Measurements from ENCODE around the gene TMEM253. TPM values are rescaled to one million over a fixed set of nuclear protein-coding genes. Genes with fewer than 3 reads are reported as not detected.

TMEM253 gene
- polyA plus RNA-seq, 1 of the 3 experiments (the other 2 are of a cell fraction): 0.82 TPM

DNA sequence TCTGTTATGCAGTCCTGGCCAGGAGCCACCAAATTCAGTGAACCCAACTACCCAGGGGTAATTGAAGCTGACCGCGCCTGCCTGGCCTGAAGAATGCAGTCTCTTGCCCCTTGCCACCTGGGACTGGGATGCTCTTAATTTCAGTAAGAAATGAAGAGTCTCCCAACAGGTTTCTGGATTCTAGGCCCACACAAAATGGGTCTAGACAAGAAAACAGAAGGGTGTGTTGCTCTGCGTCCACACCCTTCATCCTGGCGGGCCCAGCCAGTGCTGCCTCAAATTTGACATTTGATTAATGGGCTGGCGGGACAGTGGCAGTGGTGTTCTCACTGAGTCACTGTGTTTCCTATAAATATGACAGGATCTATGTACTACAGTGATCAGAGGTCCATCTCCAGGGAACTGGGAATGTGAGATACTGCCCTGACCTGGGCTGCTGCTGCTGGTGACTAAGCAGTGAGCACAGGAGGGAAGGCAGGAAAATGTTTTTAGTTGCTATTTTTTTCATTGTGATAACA is 6.5 kb downstream of the TMEM253 start (continued):
- TF ChIP-seq, protein P1, sequence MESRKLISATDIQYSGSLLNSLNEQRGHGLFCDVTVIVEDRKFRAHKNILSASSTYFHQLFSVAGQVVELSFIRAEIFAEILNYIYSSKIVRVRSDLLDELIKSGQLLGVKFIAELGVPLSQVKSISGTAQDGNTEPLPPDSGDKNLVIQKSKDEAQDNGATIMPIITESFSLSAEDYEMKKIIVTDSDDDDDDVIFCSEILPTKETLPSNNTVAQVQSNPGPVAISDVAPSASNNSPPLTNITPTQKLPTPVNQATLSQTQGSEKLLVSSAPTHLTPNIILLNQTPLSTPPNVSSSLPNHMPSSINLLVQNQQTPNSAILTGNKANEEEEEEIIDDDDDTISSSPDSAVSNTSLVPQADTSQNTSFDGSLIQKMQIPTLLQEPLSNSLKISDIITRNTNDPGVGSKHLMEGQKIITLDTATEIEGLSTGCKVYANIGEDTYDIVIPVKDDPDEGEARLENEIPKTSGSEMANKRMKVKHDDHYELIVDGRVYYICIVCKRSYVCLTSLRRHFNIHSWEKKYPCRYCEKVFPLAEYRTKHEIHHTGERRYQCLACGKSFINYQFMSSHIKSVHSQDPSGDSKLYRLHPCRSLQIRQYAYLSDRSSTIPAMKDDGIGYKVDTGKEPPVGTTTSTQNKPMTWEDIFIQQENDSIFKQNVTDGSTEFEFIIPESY (IDR thresholded peaks at IDR 0.05; ENCODE audit: borderline replicate concordance, low read depth): no peak
- TF ChIP-seq FOXJ3 (CRISPR knock-in tag; IDR thresholded peaks at IDR 0.05): no peak
- TF ChIP-seq, protein P2, sequence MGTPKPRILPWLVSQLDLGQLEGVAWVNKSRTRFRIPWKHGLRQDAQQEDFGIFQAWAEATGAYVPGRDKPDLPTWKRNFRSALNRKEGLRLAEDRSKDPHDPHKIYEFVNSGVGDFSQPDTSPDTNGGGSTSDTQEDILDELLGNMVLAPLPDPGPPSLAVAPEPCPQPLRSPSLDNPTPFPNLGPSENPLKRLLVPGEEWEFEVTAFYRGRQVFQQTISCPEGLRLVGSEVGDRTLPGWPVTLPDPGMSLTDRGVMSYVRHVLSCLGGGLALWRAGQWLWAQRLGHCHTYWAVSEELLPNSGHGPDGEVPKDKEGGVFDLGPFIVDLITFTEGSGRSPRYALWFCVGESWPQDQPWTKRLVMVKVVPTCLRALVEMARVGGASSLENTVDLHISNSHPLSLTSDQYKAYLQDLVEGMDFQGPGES (IDR thresholded peaks at IDR 0.05; ENCODE audit: low read depth, low read length): no peak
- TF ChIP-seq TEAD4 (IDR thresholded peaks at IDR 0.05; ENCODE audit: borderline replicate concordance, insufficient read depth): no peak
- TF ChIP-seq RCOR1 (IDR thresholded peaks at IDR 0.05; ENCODE audit: low read length): no peak
- TF ChIP-seq, protein P3, sequence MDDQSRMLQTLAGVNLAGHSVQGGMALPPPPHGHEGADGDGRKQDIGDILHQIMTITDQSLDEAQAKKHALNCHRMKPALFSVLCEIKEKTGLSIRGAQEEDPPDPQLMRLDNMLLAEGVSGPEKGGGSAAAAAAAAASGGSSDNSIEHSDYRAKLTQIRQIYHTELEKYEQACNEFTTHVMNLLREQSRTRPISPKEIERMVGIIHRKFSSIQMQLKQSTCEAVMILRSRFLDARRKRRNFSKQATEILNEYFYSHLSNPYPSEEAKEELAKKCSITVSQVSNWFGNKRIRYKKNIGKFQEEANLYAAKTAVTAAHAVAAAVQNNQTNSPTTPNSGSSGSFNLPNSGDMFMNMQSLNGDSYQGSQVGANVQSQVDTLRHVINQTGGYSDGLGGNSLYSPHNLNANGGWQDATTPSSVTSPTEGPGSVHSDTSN (IDR thresholded peaks at IDR 0.05): no peak
- no peak for TF ChIP-seq SMC3 (IDR thresholded peaks at IDR 0.05; ENCODE audit: low read depth, low read length)

DNA sequence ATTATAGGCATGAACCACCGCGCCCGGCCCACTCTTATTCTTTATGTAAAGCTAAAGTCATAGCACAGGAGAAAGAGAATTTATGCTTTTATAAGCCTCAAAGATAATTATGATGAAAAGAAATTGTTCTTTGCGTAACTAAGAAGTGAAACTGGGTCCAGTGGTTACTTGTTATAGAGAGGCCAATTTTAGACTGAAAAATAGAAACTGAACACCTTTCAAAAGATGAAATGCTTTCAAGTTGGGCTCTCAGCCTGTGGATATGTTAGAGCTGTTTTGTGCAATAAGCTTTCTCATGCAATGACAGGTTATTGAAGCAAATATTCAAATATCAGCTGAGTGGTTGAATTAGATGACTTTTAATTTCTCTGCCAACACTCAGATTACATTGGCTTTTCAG is 7.9 kb downstream of the TMEM253 start:
- no peak overlapping the region for H2AFZ ChIP-seq (ENCODE audit: low read depth)
- H3K4me3 ChIP-seq (ENCODE audit: low read depth in 2 of 2, low read length in 1 of 2): no peak overlapping the region
- peaks cover 5 to 20% of the 10 kb centered on the region in 2 experiments; a peak in 3 of 4 replicates for H3K4me1 ChIP-seq (ENCODE audit: control insufficient read depth in 1 of 2, insufficient read depth in 2 of 2, low read depth in 1 of 2, low read length in 1 of 2)
- H4K20me1 ChIP-seq (ENCODE audit: insufficient read depth): no peaks in the 10 kb centered on the region
- no peak overlapping the region for H3K4me2 ChIP-seq
- POLR2A ChIA-PET: no interaction called here
- no peaks in the 10 kb centered on the region for H3K27me3 ChIP-seq (ENCODE audit: insufficient read depth)
- H3K79me2 ChIP-seq (ENCODE audit: insufficient read depth): no peaks in the 10 kb centered on the region
- DNase-seq: no peak
- CTCF ChIA-PET: interaction anchor here (1.4 to 20.5 kb wide), 7 partner anchors 14 to 93 kb away, joined by 3 to 555 read pairs (median 7); partner anchors contain the start of gene NDRG2
- 96% methylated on average over 4 of the region's 4 CpGs for WGBS (ENCODE audit: low lambda C conversion rate)
- H3K36me3 ChIP-seq (replicated peaks in 1 of 2; ENCODE audit: control insufficient read depth in 1 of 2, insufficient read depth in 2 of 2, low read length in 1 of 2): no peaks in the 10 kb centered on the region
- H3K9ac ChIP-seq: no peak overlapping the region
- no peaks in the 10 kb centered on the region for H3K9me3 ChIP-seq
- H3K27ac ChIP-seq (ENCODE audit: low read depth in 2 of 2, low read length in 1 of 2): no peak overlapping the region
- H3K9me2 ChIP-seq: no peaks in the 10 kb centered on the region
- peaks cover 10% of the 10 kb centered on the region for H3F3A ChIP-seq (replicated peaks; ENCODE audit: insufficient read depth)
- TF ChIP-seq TEAD4 (IDR thresholded peaks at IDR 0.05; ENCODE audit: borderline replicate concordance, insufficient read depth): no peak
- no peak for TF ChIP-seq SIN3A (IDR thresholded peaks at IDR 0.05; ENCODE audit: borderline replicate concordance, low read depth, low read length)
- TF ChIP-seq, protein P4, sequence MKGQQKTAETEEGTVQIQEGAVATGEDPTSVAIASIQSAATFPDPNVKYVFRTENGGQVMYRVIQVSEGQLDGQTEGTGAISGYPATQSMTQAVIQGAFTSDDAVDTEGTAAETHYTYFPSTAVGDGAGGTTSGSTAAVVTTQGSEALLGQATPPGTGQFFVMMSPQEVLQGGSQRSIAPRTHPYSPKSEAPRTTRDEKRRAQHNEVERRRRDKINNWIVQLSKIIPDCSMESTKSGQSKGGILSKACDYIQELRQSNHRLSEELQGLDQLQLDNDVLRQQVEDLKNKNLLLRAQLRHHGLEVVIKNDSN (IDR thresholded peaks at IDR 0.05; ENCODE audit: borderline replicate concordance, low read depth): no peak
- TF ChIP-seq FOSL2 (IDR thresholded peaks at IDR 0.05; ENCODE audit: borderline replicate concordance, low read depth): no peak
- no peak for TF ChIP-seq EZH2phosphoT487 (IDR thresholded peaks at IDR 0.05; ENCODE audit: borderline replicate concordance, low read depth)
- no peak for TF ChIP-seq MXI1 (IDR thresholded peaks at IDR 0.05; ENCODE audit: low read depth, low read length)
- TF ChIP-seq RAD21 (IDR thresholded peaks at IDR 0.05; ENCODE audit: low read length): no peak
- no peak for TF ChIP-seq GATA2 (CRISPR knock-in tag; IDR thresholded peaks at IDR 0.05)
- no peak for TF ChIP-seq GABPA (IDR thresholded peaks at IDR 0.05; ENCODE audit: low read depth)
- no peak for TF ChIP-seq FOXM1 (IDR thresholded peaks at IDR 0.05; ENCODE audit: low read depth)
- TF ChIP-seq MEF2A (IDR thresholded peaks at IDR 0.05; ENCODE audit: borderline replicate concordance, low read depth): no peak
- TF ChIP-seq NRF1 (IDR thresholded peaks at IDR 0.05; ENCODE audit: low read depth, low read length): no peak
- TF ChIP-seq, protein P5, sequence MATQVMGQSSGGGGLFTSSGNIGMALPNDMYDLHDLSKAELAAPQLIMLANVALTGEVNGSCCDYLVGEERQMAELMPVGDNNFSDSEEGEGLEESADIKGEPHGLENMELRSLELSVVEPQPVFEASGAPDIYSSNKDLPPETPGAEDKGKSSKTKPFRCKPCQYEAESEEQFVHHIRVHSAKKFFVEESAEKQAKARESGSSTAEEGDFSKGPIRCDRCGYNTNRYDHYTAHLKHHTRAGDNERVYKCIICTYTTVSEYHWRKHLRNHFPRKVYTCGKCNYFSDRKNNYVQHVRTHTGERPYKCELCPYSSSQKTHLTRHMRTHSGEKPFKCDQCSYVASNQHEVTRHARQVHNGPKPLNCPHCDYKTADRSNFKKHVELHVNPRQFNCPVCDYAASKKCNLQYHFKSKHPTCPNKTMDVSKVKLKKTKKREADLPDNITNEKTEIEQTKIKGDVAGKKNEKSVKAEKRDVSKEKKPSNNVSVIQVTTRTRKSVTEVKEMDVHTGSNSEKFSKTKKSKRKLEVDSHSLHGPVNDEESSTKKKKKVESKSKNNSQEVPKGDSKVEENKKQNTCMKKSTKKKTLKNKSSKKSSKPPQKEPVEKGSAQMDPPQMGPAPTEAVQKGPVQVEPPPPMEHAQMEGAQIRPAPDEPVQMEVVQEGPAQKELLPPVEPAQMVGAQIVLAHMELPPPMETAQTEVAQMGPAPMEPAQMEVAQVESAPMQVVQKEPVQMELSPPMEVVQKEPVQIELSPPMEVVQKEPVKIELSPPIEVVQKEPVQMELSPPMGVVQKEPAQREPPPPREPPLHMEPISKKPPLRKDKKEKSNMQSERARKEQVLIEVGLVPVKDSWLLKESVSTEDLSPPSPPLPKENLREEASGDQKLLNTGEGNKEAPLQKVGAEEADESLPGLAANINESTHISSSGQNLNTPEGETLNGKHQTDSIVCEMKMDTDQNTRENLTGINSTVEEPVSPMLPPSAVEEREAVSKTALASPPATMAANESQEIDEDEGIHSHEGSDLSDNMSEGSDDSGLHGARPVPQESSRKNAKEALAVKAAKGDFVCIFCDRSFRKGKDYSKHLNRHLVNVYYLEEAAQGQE (IDR thresholded peaks at IDR 0.05; ENCODE audit: low read depth, low read length): no peak
- TF ChIP-seq YY1 (IDR thresholded peaks at IDR 0.05; ENCODE audit: low read depth): no peak
- TF ChIP-seq RXRA (IDR thresholded peaks at IDR 0.05; ENCODE audit: borderline replicate concordance, low read depth): no peak
- no peak for TF ChIP-seq CHD2 (IDR thresholded peaks at IDR 0.05; ENCODE audit: low read length, partially characterized antibody)
